GM06990 (cell line): ENCODE data around the gene CNN1.
A peak's percentile ranks its signal among the peaks of the same experiment; 100 is the strongest.
"Not testable (repeated sequence)": the region's sequence is repeated elsewhere in the genome, so short reads cannot be mapped to it uniquely, and the experiment has no call there.

Experiments used
- DNase-seq: peaks from one replicate; pipeline ENCODE4 v3.0.0-alpha.2; 2011; ENCODE audit not compliant: insufficient read length; ENCODE audit errors: extremely low read depth
- H3K27me3 ChIP-seq: replicated peaks from 2 replicates; pipeline ENCODE4 v1.6.0; 2011; ENCODE audit warnings: low read length; ENCODE audit not compliant: control insufficient read depth, insufficient read depth
- H3K36me3 ChIP-seq: 2 replicates; pipeline ENCODE4 v1.5.1; 2011; ENCODE audit warnings: low read length; ENCODE audit not compliant: control insufficient read depth, insufficient read depth
- H3K4me3 ChIP-seq: replicated peaks from 2 replicates; pipeline ENCODE4 v1.5.1; 2011; ENCODE audit warnings: low read depth, mild to moderate bottlenecking, control low read depth, low read length
- TF ChIP-seq, protein P1 (sequence below): IDR thresholded peaks from 2 replicates; pipeline ENCODE4 v1.5.1; 2011; ENCODE audit warnings: low read length, control low read depth, mild to moderate bottlenecking, inconsistent platforms; ENCODE audit not compliant: insufficient read depth, poor library complexity, severe bottlenecking

CNN1 gene

DNA sequence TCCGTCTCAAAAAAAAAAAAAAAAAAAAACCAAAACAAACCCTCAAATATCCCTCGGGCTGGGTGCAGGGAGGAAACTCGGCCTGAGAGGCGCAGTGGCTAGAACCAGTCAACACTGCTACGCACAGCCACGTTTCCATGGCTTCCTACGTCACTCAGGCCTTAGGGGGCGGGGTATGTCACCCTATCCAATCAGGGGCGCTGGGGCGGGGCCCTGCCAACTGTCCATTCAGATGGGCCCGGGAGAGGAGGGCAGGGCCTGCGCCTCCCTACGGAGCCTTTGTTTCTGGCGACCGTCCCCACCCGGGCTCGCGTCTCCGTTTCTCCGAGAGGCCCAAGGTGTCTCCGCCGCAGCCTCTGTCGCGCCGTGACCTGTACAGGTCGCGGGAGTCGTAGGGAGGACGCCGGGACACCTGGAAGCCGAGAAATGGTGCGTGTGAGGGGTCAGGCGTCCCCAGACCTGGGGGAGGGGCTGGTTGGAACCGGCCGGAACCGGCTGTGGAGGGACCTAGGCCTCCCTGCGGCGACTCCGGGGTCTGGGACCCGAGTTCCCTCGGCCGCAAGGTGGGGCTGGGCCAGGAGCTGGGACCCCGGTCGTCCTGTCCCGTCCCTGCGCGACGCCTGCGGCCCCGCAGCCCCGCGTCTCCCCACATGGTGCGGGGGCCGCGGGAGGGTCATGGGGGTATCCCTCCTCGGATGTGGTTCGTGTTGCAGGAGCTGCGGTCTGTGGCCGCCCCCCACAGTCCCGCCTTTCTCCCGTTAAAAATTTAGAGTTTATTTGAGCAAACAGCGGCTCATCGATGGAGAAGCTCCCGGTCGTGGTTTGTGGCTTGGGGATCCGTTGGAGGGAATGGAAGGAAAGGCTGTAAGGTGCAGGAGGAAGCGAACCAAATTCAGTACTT lies 58.8 kb downstream of the CNN1 start, which contains the start of gene ZNF627:
TSS of gene ZNF627 (plus strand) at position 282 of the 901 bp plus-strand sequence. CDS start at position 427, 145 bp downstream.
- peak within 1 kb of the TSS; percentile 96 for H3K4me3 ChIP-seq
- H3K36me3 ChIP-seq, result no peaks in the 10 kb centered on the region
- TF ChIP-seq, protein P1, sequence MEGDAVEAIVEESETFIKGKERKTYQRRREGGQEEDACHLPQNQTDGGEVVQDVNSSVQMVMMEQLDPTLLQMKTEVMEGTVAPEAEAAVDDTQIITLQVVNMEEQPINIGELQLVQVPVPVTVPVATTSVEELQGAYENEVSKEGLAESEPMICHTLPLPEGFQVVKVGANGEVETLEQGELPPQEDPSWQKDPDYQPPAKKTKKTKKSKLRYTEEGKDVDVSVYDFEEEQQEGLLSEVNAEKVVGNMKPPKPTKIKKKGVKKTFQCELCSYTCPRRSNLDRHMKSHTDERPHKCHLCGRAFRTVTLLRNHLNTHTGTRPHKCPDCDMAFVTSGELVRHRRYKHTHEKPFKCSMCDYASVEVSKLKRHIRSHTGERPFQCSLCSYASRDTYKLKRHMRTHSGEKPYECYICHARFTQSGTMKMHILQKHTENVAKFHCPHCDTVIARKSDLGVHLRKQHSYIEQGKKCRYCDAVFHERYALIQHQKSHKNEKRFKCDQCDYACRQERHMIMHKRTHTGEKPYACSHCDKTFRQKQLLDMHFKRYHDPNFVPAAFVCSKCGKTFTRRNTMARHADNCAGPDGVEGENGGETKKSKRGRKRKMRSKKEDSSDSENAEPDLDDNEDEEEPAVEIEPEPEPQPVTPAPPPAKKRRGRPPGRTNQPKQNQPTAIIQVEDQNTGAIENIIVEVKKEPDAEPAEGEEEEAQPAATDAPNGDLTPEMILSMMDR, result peak; percentile 1
- DNase-seq, result peak; percentile 93
- H3K27me3 ChIP-seq, result no peaks in the 10 kb centered on the region

DNA sequence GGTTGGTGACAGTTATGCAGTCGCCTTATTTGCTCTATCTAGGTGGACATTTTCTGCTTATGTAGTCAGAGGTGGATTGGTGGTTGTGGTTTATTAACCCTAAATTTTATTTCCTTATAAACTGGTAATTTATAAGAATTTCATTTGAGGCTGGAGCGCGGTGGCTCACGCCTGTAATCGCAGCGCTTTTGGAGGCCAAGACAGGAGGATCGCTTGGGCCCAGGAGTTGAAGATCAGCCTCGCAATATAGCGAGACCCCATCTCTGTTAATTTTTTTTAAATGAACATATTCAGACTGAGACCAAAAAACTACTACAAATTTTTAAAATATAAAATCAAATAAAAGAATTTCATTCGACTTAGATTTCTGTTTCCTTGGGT lies 59.4 kb downstream of the CNN1 start:
- DNase-seq, result no peak
- TF ChIP-seq, protein P1, result no peak
- Histone ChIP-seq H3K4me3 (peak overlapping the region; percentile 96), H3K36me3 (no peaks in the 10 kb centered on the region), H3K27me3 (no peaks in the 10 kb centered on the region)

DNA sequence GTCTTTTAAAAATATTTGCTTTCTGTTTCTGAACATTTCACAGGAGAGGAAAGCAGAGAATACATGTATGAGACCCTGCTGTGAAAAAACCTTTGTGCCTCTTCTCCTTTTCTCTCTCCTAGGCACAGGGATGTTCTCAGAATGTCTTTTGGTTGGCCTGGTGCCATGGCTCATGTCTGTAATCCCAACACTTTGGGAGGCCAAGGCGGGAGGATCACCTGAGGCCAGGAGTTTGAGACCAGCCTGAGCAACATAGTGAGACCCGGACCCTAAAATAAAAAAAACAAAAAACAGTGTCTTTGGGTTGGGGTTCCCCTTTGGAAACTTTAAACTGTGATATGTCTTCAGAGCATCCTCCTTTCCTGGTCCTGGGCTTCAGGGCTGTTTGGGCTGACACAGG lies 60.1 kb downstream of the CNN1 start:
- Histone ChIP-seq H3K4me3 (peak overlapping the region; percentile 96; the same call in 1 of the 2 replicates), H3K27me3 (no peaks in the 10 kb centered on the region), H3K36me3 (peaks cover under 1% of the 10 kb centered on the region; the same call in 1 of the 2 replicates)
- TF ChIP-seq, protein P1, result no peak
- no peak for DNase-seq

DNA sequence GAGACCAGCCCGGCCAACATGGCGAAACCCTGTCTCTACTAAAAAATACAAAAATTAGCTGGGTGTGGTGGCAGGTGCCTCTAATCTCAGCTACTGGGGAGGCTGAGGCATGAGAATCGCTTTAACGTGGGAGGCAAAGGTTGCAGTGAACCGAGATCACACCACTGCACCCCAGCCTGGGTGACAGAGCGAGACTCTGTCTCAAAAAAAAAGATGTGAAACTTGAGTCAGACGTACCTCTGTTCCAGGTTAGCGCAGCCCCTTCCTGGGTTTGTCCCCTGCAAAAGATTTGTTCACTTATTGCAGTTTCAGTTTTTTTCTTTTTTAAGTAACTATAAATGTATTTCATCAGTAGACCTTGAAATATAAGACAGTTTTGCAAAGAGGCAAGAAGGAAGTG lies 61.1 kb downstream of the CNN1 start:
- H3K27me3 ChIP-seq, DNase-seq, H3K36me3 ChIP-seq, H3K4me3 ChIP-seq: not testable (repeated sequence)
